Tibial artery (tissue), 4 donors: ENCODE data around the gene CAMTA1.

Experiments used
- DNase-seq, 2 donors: peaks; one replicate each; pipeline ENCODE4 v3.0.0-alpha.2; 2019
- H3K27ac ChIP-seq, 2 donors: fragments of 200-600 bp; sonication (generic) in 1 of 2; 1 replicate in 1 of 2; 2 replicates in 1 of 2; pipeline ENCODE4 v1.5.1; 2018 to 2019; ENCODE audit warnings: mild to moderate bottlenecking in 1 of 2
- H3K27me3 ChIP-seq, 2 donors: fragments of 200-600 bp; sonication (generic) in 1 of 2; one replicate each; pipeline versions ENCODE4 v1.5.1 to v1.6.0; 2016 to 2019
- H3K36me3 ChIP-seq, 3 donors: fragments of 200-600 bp; sonication (generic) in 2 of 3; one replicate each; pipeline ENCODE4 v1.5.1; 2016 to 2019; ENCODE audit warnings: mild to moderate bottlenecking in 2 of 3
- H3K4me1 ChIP-seq, 4 donors: fragments of 200-600 bp; sonication (generic) in 2 of 4; 1 replicate in 3 of 4; 2 replicates in 1 of 4; pipeline ENCODE4 v1.5.1; 2016 to 2019
- H3K4me3 ChIP-seq, 2 donors: fragments of 200-600 bp; sonication (generic) in 1 of 2; 1 replicate in 1 of 2; 2 replicates in 1 of 2; pipeline ENCODE4 v1.5.1; 2018 to 2019; ENCODE audit warnings: mild to moderate bottlenecking in 2 of 2
- H3K9me3 ChIP-seq, 3 donors: fragments of 200-600 bp; sonication (generic) in 1 of 3; one replicate each; pipeline ENCODE4 v1.5.1; 2016 to 2019
- CTCF ChIP-seq, 2 experiments: fragments of 200-600 bp in 1 of 2; fragments of 450-650 bp in 1 of 2; IDR thresholded peaks; one replicate each; pipeline ENCODE4 v1.5.1; 2017 to 2019; ENCODE audit warnings: antibody characterized with exemption in 2 of 2, mild to moderate bottlenecking in 1 of 2, moderate library complexity in 1 of 2
- intact Hi-C: fragments of 100-400 bp; cut with DNase I; formaldehyde crosslinking; loops from one replicate; pipeline ENCODE4 v1.15.0; 2023; ENCODE audit warnings: low total_unique reads

The CAMTA1 gene

GRCh38 chr1:6775261-6776043 is 9.8 kb upstream of the CAMTA1 start:
- Histone ChIP-seq H3K27me3 (no peaks in the 10 kb centered on the region), H3K9me3 (no peaks in the 10 kb centered on the region), H3K4me1 (peaks cover 0 to 11% (median 7%) of the 10 kb centered on the region in 4 donors), H3K36me3 (no peaks in the 10 kb centered on the region), H3K27ac (no peak overlapping the region), H3K4me3 (no peak overlapping the region)
- no peak for TF ChIP-seq CTCF (IDR thresholded peaks at IDR 0.05)
- intact Hi-C loops = no loop called here
- no peak for DNase-seq

DNA sequence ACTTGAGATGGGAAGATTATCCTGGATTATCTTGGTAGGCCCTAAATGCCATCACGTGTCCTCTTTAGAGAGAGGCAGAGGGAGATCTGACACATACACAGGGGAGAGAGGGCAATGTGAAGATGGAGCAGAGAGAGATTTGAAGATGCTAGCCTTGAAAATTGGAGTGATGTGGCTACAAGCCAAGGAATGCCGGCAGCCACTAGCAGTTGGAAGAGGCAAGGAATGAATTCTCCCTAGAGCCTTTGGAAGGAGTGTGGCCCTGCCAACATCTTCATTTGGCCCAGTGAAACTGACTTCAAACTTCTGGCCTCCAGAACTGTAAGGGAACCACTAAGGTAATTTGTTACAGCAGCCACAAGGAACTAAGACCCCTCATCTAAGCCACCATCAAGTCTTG is 8.9 kb upstream of the CAMTA1 start:
- intact Hi-C loops = no loop called here
- no peak overlapping the region for H3K27ac ChIP-seq
- no peak for TF ChIP-seq CTCF (IDR thresholded peaks at IDR 0.05)
- peaks cover 0 to 2% (median under 1%) of the 10 kb centered on the region in 4 donors for H3K4me1 ChIP-seq
- H3K9me3 ChIP-seq = no peaks in the 10 kb centered on the region
- H3K36me3 ChIP-seq = no peaks in the 10 kb centered on the region
- H3K4me3 ChIP-seq = no peak overlapping the region
- no peak for DNase-seq
- no peaks in the 10 kb centered on the region for H3K27me3 ChIP-seq

DNA sequence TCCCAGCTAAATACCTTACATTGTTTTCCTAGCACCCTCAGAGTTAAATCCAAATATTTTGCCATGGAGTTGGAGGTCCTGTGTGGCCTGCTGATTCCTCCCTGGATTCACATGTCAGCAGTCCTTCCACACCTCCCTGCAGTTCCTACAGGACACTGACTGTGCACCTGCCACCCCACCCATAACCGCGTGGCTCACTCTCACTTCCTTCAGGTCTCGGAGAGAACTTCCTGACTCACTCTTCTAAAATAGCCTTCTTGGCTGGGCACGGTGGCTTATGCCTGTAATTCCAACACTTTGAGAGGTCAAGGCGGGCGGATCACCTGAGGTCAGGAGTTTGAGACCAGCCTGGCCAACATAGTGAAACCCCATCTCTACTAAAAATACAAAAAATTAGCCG is 8.4 kb upstream of the CAMTA1 start:
- Histone ChIP-seq H3K27me3 (no peaks in the 10 kb centered on the region), H3K9me3 (no peaks in the 10 kb centered on the region), H3K27ac (no peak overlapping the region), H3K4me3 (no peak overlapping the region), H3K36me3 (no peaks in the 10 kb centered on the region), H3K4me1 (no peaks in the 10 kb centered on the region)
- intact Hi-C loops = no loop called here
- TF ChIP-seq CTCF (IDR thresholded peaks at IDR 0.05) = no peak
- no peak for DNase-seq

DNA sequence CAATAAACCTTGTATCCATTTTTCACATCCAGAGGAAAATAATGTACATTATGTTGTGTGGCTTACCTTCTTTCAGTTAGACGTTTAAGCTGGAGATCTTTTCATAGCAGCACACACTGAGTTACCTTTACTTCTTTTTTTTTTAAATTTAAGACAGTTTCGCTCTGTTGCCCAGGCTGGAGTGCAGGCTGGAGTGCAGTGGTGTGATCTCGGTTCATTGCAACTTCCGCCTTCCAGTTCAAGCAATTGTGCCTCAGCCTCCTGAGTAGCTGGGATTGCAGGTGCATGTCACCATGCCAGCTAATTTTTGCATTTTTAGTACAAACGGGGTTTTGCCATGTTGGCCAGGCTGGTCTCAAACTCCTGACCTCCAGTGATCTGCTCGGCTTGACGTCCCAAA is 7.4 kb upstream of the CAMTA1 start:
- intact Hi-C loops = no loop called here
- Histone ChIP-seq H3K4me3 (no peak overlapping the region), H3K4me1 (no peaks in the 10 kb centered on the region), H3K36me3 (no peaks in the 10 kb centered on the region), H3K9me3 (no peaks in the 10 kb centered on the region), H3K27ac (no peak overlapping the region), H3K27me3 (no peaks in the 10 kb centered on the region)
- TF ChIP-seq CTCF (IDR thresholded peaks at IDR 0.05) = no peak
- DNase-seq = no peak

DNA sequence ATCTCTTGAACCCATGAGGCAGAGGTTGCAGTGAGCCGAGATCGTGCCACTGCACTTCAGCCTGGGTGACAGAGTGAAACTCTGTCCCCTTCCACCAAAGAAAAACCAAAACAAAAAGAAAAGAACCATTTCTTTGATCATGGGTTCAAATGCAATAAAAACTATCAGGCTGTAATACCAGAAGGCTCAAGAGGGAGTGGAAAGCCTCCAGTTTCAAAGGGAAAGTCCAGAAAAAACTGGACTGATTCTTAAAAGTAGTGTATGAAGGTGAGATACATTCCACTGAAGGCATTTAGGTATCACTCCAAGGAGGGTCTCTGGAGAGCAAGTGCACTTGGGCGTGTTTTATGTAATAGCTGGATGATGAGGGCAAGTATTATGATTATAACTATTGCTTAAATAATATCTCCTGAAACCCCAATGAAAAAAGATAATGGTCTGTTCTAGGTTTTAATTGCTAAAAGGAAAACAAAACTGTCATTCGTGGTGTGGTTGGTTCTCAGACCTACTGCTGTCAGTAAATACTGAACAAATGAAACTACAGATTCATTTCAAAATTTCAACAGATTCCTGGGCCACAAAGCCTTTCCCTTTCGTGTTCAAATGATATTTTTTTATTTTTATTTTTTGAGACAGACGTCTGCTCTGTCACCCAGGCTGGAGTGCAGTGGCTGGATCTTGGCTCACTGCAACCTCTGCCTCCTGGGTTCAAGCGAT is 6.0 kb upstream of the CAMTA1 start:
- Histone ChIP-seq H3K4me1 (peaks cover 0 to 9% (median 4%) of the 10 kb centered on the region in 4 donors), H3K4me3 (no peak overlapping the region), H3K27me3 (no peaks in the 10 kb centered on the region), H3K9me3 (no peaks in the 10 kb centered on the region), H3K27ac (no peak overlapping the region), H3K36me3 (no peaks in the 10 kb centered on the region)
- no peak for TF ChIP-seq CTCF (IDR thresholded peaks at IDR 0.05)
- DNase-seq = no peak
- intact Hi-C loops = no loop called here
